ENCODE data around the gene P2RY14.
A peak's percentile ranks its signal among the peaks of the same experiment; 100 is the strongest.

P2RY14 gene

DNA sequence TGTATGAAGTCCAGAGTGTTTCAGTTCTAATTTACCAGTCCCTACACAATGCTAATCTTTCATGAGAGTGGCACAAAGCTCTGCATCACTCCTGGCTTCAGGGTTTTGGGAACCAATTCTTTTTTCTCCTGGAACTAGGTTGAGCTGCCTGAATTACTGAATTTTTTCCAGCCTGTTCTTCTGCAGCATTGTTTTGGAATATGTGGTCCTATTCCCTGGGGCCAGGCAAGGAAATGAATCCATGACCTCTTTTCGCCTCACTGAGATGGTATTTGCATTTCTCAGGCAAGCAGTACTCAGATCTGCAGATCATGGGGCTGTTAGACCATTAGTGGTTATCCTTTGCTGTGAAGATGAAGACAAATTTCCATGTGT lies 49.7 kb downstream of the P2RY14 start:
- Mint-ChIP-seq H3K27ac (peak overlapping the region in 1 of 2 donors; percentile 12), H3K4me1 (ENCODE audit: low read depth in 2 of 2) (peaks cover 31 to 34% of the 10 kb centered on the region in 2 donors), H3K27me3 (peaks cover 0 to 7% of the 10 kb centered on the region in 2 donors), H3K36me3 (ENCODE audit: insufficient read depth) (peaks cover 3% of the 10 kb centered on the region), H3K4me3 (no peak overlapping the region), H3K9me3 (no peaks in the 10 kb centered on the region)
- DNase-seq (no peak), ATAC-seq (replicated peaks) (no peak)

DNA sequence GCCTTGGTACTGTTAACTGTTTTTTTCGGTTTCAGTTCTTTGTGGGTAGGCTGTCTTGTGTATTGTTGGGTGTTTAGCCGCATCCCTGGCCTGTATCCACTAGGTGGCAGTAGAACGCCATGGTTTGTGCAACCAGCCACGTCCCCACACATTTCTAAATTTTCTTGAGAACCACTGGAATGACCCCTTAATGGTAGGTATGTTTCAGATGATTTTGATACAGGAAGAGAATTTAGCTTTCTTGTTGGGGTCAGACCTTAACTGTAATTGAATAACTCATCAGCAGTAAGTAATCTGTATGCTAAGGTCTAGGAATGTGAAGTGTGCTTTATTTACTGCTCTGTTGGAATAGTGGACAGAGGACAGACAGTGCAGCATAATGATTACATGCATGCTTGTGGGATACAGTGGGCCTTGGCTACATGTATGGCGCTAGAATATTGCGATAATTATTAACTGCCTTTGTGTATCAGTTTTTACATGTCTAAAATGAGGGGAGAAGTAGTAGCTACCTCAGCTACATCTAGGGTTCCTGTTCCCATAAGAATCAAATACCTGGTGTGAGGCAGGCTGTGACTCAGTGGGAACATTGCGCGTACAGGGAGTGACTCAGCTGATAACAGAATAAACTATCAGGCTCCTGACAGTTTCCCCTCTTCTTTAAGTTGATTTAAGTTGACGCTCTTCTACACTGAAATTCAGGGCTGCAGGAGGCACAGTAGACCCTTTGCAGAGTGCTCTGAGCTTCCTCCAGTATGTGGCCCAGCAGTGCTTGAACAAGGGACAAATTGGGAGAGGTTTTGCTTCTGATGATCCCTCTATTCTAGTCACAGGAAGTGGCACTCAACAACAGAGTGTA lies 50.3 kb downstream of the P2RY14 start:
- Mint-ChIP-seq H3K9me3 (no peaks in the 10 kb centered on the region), H3K36me3 (ENCODE audit: insufficient read depth) (peaks cover 3% of the 10 kb centered on the region), H3K27ac (peak overlapping the region; percentile 12 to 30), H3K4me3 (peak overlapping the region; percentile 5 to 34), H3K4me1 (ENCODE audit: low read depth in 2 of 2) (peaks cover 31 to 34% of the 10 kb centered on the region in 2 donors), H3K27me3 (peaks cover 0 to 3% of the 10 kb centered on the region in 2 donors)
- peak; percentile 75 to 79 (median 78) for DNase-seq
- peak; percentile 74 for ATAC-seq (replicated peaks)

DNA sequence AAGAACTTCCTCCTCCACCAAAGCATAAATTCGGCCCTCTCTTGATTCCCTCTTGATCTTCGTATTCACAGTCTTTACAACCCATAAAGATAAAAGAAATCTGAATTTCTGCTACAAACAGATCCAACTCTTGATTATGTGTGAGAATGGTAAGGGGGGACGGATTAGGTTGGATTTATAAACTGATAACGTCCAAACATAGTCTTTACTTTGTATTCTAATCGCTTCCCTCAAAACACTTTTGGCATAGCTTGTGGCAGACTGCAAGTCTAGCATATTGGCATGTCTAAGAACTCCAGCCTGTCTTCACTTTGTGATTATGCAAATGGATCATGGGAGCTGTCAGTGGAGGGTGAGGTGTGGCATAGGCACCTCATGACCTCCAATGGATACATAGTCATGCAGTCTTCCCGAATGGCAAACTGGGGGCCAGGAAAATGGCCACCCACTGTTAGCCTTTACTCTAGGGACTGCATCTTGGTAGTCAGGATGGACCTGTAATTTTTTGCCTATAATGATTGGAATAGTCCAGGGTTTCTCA lies 51.0 kb downstream of the P2RY14 start:
- Mint-ChIP-seq H3K4me1 (ENCODE audit: low read depth in 2 of 2) (peaks cover 31 to 34% of the 10 kb centered on the region in 2 donors), H3K36me3 (ENCODE audit: insufficient read depth) (peaks cover 3% of the 10 kb centered on the region), H3K27ac (peak overlapping the region; percentile 12 to 30), H3K27me3 (no peaks in the 10 kb centered on the region), H3K4me3 (peak overlapping the region; percentile 5 to 34), H3K9me3 (peaks cover 2% of the 10 kb centered on the region in 2 donors)
- no peak for DNase-seq
- no peak for ATAC-seq (replicated peaks)

DNA sequence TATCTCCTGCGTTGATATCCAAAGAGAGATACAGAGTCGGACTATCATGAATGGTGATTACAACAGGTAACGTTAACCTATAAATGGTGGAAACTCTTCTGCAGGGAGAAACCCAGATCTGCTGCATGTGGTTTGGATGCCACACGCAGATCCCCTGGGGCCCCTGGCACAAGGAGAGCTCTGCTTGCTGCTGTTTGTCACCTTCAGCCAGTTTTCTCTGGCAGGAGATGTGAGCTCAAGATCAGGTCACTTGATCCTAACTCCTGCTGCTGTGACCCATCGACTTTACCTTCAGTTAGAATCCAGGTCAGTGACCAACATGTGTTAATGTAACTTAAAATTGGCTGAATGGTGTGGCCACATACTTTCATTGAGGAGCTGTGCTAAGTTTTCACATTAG lies 51.5 kb downstream of the P2RY14 start:
- ATAC-seq (replicated peaks) (no peak), DNase-seq (no peak)
- Mint-ChIP-seq H3K4me1 (ENCODE audit: low read depth in 2 of 2) (peaks cover 31 to 34% of the 10 kb centered on the region in 2 donors), H3K36me3 (ENCODE audit: insufficient read depth) (peaks cover 3% of the 10 kb centered on the region), H3K27me3 (no peaks in the 10 kb centered on the region), H3K27ac (peak overlapping the region in 1 of 2 donors; percentile 30), H3K9me3 (peaks cover 5 to 7% of the 10 kb centered on the region in 2 donors), H3K4me3 (no peak overlapping the region)

DNA sequence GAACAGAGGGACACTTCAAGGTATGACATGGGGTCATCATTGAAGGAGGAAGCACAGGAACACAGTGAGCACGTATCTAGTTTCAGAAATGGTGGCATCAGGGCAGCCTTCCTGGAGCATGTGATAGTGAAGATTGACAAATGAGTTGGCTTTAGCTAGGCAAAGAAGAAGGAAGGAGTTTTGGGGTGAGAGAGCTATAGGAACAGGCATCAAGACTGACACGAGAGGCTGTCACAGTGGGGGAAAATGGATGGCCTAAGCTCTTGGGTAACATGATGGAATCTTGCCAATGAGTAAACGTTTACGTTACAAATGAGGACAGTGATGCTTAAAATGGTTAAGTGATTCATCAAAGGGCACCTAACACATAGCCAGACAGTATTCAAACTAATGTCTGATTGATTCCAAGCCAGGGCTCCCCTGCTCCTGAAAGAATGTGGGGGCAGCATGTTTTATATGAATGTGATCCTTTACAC lies 52.2 kb downstream of the P2RY14 start:
- peaks cover 5 to 8% of the 10 kb centered on the region in 2 donors for H3K9me3 Mint-ChIP-seq
- peak overlapping the region in 1 of 2 donors; percentile 13 for H3K4me3 Mint-ChIP-seq
- peak overlapping the region; percentile 68 to 78 for H3K27ac Mint-ChIP-seq
- H3K27me3 Mint-ChIP-seq, result no peaks in the 10 kb centered on the region
- peaks cover 3% of the 10 kb centered on the region for H3K36me3 Mint-ChIP-seq (ENCODE audit: insufficient read depth)
- ATAC-seq (replicated peaks) (peak; percentile 25), DNase-seq (no peak)
- H3K4me1 Mint-ChIP-seq (ENCODE audit: low read depth in 2 of 2), result peaks cover 31% of the 10 kb centered on the region in 2 donors

DNA sequence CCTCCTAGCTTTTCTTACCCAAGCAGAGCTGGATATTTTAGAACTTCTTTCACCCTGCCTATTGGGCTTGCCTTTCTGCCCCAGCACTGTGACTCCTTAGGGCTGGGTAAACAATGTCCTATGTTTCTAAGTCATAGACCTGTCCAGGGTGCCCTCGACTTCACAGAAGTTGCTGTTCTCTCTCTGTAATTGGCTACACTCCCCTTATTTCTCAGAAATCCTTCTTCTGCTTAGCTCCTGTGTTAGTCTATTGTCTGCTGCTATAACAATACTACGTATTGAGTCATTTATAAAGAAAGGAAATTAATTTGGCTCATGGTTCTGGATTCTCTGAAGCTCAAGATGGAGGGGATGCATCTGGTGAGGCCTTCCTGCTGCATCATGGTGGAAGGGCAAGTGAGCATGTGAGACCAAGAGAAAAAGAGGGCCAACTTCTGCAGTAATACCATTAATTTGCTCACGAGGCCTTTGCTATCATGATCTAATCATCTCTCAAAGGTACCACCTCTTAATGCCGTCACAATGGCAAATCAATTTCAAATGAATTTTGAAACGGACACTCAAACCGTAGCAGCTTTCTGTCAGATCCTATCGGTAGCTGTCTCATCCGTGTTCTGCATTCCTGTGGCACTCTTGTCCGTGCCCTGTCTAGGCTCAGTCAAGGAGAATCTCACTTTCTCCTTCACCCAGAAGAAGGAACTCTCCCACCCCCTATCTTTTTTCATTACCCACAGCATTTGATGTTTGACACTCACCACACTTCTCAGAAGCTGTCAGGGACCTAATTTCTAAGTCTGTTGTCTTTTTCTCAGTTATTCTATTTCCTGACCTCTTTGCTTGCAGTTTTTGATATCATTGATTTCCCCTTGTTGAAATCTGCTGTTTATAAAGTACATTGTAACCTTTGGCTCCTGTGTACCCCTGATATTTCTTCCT lies 53.0 kb downstream of the P2RY14 start:
- Mint-ChIP-seq H3K36me3 (ENCODE audit: insufficient read depth) (no peaks in the 10 kb centered on the region), H3K9me3 (peaks cover 5 to 8% of the 10 kb centered on the region in 2 donors), H3K27me3 (no peaks in the 10 kb centered on the region), H3K4me1 (ENCODE audit: low read depth in 2 of 2) (peaks cover 27 to 28% of the 10 kb centered on the region in 2 donors), H3K27ac (peak overlapping the region; percentile 68 to 78), H3K4me3 (peak overlapping the region in 1 of 2 donors; percentile 13)
- DNase-seq (no peak), ATAC-seq (replicated peaks) (peak; percentile 60)

DNA sequence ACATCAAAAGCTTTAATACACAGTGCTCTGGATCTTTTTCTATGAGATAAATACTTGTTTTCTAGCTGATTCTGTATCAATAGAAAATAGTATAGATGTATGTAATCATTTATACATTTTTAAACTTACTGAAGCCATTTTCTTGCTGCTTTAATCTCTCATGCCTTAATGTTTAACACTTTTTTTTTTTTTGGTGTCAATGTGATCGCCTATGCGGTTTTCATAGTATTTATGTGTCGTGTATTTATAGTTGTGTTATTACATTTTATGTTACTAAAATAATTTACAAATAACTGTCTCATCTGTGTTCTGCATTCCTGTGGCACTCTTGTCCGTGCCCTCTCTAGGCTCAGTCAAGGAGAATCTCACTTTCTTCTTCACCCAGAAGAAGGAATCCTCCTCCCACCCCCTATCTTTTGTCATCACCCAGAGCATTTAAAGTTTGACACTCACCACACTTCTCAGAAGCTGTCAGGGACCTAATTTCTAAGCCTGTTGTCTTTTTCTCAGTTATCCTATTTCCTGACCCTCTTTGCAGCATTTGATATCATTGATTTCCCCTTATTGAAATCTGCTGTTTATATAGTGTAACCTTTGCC lies 54.0 kb downstream of the P2RY14 start:
- H3K4me1 Mint-ChIP-seq (ENCODE audit: low read depth in 2 of 2), result peaks cover 27 to 28% of the 10 kb centered on the region in 2 donors
- no peaks in the 10 kb centered on the region for H3K27me3 Mint-ChIP-seq
- ATAC-seq (replicated peaks) (peak; percentile 30), DNase-seq (no peak)
- no peaks in the 10 kb centered on the region for H3K36me3 Mint-ChIP-seq (ENCODE audit: insufficient read depth)
- H3K27ac Mint-ChIP-seq, result peak overlapping the region; percentile 68 to 78
- H3K4me3 Mint-ChIP-seq, result peak overlapping the region; percentile 7 to 13
- peaks cover 5 to 8% of the 10 kb centered on the region in 2 donors for H3K9me3 Mint-ChIP-seq

DNA sequence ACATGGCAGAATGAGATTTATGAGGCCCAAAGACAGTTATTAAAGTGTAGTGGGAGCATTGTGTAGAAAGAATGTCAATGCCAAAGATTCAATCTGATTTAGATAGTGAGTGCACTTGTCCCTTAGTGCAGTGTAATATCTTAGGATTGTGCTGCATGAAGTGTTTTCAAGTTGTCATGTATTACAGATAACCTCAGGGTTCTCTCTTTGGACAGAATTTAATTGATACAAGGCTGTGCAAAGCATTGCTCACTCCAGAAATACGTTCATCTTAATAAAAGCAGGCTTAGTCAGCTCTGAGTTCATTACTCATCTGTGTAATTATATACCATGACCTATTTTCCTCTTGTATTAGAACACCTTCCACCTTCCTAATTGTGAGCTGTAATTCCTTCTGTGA lies 59.3 kb downstream of the P2RY14 start:
- no peak for ATAC-seq (replicated peaks)

DNA sequence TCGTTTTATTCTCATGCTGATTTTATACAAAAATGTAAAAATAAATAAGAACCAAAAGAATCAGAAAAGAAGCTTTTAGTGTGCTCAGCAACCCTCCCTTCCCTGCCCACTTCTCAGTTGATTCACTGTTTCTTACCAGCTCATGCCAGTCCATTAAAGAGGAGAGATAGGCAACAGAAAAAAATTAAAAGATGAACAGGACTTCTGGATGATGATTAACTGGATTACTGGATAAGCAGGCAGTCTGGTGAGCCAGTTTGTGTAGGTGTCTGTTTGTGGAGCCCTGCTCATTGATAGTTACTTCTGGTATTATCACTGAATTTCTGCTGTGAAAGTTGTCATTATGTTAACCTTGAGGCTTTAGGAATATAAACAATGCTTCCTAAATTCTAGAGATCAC lies 60.2 kb downstream of the P2RY14 start:
- H3K4me3 Mint-ChIP-seq, result no peak overlapping the region

More for the DNA sequence above, 59.3 kb downstream of the P2RY14 start:
- H3K27ac Mint-ChIP-seq, result no peak overlapping the region
- no peaks in the 10 kb centered on the region for H3K36me3 Mint-ChIP-seq (ENCODE audit: insufficient read depth)
- H3K27me3 Mint-ChIP-seq, result no peaks in the 10 kb centered on the region
- H3K4me3 Mint-ChIP-seq, result no peak overlapping the region
- DNase-seq, result no peak
- H3K4me1 Mint-ChIP-seq (ENCODE audit: low read depth in 2 of 2), result peaks cover 0 to 2% of the 10 kb centered on the region in 2 donors
- H3K9me3 Mint-ChIP-seq, result peaks cover 5 to 8% of the 10 kb centered on the region in 2 donors

DNA sequence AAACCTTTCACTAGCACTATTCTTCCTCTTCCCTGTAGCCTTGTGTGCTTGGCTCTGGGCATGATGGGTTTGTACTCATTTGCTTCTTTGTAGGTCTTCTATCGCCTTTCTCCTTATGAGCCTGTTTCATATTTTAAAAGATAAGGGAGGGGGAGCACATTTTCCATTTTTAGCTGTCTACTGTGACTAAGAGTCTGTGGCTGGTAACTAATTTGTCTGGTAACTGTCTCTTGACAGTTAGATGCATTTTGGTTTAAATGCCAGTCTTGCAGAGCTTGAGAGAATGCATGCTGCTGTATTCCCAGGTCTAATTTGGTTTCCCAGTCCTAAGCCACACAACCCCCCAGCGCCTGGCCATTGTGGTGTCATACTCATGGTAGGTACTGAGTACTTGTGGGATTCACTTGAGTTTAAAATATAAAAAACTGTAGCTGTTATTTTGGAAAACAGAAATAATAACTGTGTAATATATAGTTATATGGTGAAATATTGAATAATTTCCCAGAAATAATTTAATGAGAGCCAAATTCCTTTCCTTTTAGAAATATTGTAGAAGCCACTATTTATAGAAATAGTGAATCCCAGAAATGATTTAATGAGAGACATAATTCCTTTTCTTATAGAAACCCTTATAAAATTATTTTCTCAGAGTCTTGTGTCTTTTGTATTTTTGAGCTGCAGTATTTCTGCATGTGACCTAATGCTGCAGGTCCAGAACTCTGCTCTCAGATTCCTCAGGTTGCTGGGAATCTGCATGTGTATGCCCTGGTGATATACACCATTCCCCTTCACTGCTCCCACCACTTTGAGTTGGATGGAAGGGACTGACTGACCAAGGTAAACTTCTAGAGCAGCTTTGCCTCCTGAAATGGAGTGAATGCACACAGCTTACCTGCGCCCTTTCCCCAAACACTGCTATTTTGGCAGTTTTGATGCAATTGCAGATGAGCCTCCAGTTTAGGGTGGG lies 61.4 kb downstream of the P2RY14 start:
- Mint-ChIP-seq H3K9me3 (peaks cover 0 to 2% of the 10 kb centered on the region in 2 donors), H3K36me3 (ENCODE audit: insufficient read depth) (no peaks in the 10 kb centered on the region), H3K4me3 (no peak overlapping the region), H3K27me3 (no peaks in the 10 kb centered on the region), H3K27ac (no peak overlapping the region), H3K4me1 (ENCODE audit: low read depth in 2 of 2) (peaks cover 0 to 2% of the 10 kb centered on the region in 2 donors)
- ATAC-seq (replicated peaks) (no peak), DNase-seq (no peak)

More for the DNA sequence above, 60.2 kb downstream of the P2RY14 start:
- H3K9me3 Mint-ChIP-seq, result peaks cover 5 to 8% of the 10 kb centered on the region in 2 donors
- H3K36me3 Mint-ChIP-seq (ENCODE audit: insufficient read depth), result no peaks in the 10 kb centered on the region
- H3K27ac Mint-ChIP-seq, result no peak overlapping the region
- ATAC-seq (replicated peaks) (no peak), DNase-seq (no peak)
- peaks cover 0 to 2% of the 10 kb centered on the region in 2 donors for H3K4me1 Mint-ChIP-seq (ENCODE audit: low read depth in 2 of 2)
- H3K27me3 Mint-ChIP-seq, result no peaks in the 10 kb centered on the region

DNA sequence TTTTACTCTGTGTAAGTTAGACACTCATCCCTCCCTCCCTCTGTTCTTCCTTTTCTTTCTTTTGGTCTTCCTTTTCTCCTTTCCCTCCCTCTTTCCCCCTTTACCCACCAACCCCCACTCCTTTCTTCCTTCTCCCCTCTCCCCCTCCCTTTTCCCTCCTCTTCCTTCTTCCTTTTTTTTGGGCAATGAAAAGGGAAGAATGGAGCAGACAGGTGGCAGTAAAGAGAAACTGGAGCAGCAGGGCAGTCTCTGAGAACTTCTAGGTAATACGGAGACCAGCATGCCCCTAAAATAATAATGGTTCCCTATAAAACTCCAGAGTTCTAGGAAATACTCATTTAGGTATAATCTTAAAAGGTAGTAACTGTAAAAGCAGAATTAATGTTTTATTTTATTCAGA lies 63.9 kb downstream of the P2RY14 start:
- ATAC-seq (replicated peaks) (no peak), DNase-seq (no peak)
- Mint-ChIP-seq H3K36me3 (ENCODE audit: insufficient read depth) (no peaks in the 10 kb centered on the region), H3K27me3 (no peaks in the 10 kb centered on the region), H3K9me3 (no peaks in the 10 kb centered on the region), H3K4me3 (no peak overlapping the region), H3K27ac (no peak overlapping the region), H3K4me1 (ENCODE audit: low read depth in 2 of 2) (peaks cover 10 to 12% of the 10 kb centered on the region in 2 donors)

DNA sequence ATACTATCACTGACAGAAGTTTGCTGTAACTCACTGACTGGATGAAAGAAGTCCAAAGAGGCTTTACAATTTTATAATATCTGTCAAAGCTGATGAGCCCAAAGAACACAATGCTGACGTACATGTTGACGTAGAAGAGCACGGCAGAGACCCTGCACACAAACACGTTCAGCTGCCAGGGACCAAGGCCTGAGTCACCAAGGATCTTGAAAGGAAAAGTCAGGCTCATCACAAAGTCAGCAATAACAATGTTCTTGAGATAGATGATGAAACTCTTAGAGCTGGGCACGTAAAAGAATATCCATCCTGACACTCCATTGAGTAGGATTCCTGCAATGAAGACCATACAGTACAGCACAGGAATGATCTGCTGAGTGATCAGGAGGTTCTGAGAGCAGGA lies 64.5 kb downstream of the P2RY14 start:
- Mint-ChIP-seq H3K36me3 (ENCODE audit: insufficient read depth) (peaks cover under 1% of the 10 kb centered on the region), H3K9me3 (no peaks in the 10 kb centered on the region), H3K27me3 (no peaks in the 10 kb centered on the region), H3K4me1 (ENCODE audit: low read depth in 2 of 2) (peaks cover 10 to 12% of the 10 kb centered on the region in 2 donors), H3K27ac (no peak overlapping the region), H3K4me3 (no peak overlapping the region)
- ATAC-seq (replicated peaks) (no peak), DNase-seq (no peak)
